ENCODE results near the gene CLCA2.

DNA sequence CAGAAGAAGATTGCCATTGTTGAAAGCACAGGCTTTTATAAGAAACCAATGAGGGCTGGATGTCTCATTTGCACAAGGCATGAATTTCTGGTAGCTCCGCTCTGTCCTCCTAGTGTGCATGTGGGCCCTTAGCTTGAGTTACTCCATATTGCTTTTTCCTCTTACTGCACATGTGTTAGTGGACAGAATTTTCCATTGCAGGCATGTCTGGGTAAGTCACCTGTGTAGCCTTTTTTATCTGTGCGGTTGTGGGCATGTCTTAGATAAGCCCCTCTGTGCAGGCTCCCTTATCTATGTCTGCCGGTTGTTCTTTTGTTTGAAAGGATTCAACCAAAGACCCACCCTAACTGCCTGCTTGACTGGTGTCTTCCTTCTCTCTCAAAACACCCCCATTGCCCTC lies 37.5 kb downstream of the CLCA2 start:
- TF ChIP-seq, protein P1, sequence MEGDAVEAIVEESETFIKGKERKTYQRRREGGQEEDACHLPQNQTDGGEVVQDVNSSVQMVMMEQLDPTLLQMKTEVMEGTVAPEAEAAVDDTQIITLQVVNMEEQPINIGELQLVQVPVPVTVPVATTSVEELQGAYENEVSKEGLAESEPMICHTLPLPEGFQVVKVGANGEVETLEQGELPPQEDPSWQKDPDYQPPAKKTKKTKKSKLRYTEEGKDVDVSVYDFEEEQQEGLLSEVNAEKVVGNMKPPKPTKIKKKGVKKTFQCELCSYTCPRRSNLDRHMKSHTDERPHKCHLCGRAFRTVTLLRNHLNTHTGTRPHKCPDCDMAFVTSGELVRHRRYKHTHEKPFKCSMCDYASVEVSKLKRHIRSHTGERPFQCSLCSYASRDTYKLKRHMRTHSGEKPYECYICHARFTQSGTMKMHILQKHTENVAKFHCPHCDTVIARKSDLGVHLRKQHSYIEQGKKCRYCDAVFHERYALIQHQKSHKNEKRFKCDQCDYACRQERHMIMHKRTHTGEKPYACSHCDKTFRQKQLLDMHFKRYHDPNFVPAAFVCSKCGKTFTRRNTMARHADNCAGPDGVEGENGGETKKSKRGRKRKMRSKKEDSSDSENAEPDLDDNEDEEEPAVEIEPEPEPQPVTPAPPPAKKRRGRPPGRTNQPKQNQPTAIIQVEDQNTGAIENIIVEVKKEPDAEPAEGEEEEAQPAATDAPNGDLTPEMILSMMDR (IDR thresholded peaks at IDR 0.05): no peak
- no peak for TF ChIP-seq EZH2 (IDR thresholded peaks at IDR 0.05; ENCODE audit: borderline replicate concordance, insufficient read depth, low read depth, low read length, poor library complexity, severe bottlenecking)

Measured in B cell (primary cell).